OCI-LY3 (cell line): ENCODE results near the gene DOCK9.

Source experiments
- EZH2phosphoT487 ChIP-seq: fragments of 200-600 bp; shearing (Covaris generic); IDR thresholded peaks from 2 replicates; pipeline ENCODE4 v1.6.1; 2018; ENCODE audit warnings: antibody characterized with exemption, mixed run types, low read depth
- TF ChIP-seq, protein P1 (sequence below): fragments of 200-600, 300-600 bp; sonication (generic); IDR thresholded peaks from 2 replicates; pipeline ENCODE4 v1.5.1; 2014; ENCODE audit warnings: antibody characterized with exemption, low read length, low read depth

DNA sequence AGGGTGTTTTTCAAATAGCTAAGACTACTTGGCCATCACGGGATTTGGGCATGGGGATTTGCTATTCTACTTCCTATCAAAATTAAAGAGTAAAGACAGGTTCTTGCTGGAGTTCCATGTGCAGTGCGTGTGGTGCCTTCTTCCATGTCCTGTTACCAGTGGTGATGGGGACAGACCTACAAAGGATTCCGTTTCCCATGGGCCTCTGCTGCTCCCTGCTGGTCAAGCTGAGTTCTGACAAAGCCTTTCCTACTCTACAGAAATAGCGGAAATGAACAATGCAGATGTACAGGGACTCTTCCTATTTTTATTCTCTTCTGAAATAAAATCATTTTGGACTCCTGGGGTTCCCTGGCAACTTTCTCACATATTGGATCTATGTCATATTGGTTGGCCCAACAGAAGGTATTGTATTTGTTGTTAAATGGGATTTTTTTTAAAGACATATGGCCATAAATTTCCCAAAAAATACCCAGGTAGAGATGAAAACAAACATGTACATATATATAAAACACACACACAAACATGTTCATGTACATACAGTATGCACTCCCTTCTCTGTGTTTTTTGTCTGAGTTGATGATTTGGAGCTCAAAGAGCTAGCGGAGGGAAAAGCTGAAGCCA lies 134.9 kb downstream of the DOCK9 start:
- TF ChIP-seq, protein P1, sequence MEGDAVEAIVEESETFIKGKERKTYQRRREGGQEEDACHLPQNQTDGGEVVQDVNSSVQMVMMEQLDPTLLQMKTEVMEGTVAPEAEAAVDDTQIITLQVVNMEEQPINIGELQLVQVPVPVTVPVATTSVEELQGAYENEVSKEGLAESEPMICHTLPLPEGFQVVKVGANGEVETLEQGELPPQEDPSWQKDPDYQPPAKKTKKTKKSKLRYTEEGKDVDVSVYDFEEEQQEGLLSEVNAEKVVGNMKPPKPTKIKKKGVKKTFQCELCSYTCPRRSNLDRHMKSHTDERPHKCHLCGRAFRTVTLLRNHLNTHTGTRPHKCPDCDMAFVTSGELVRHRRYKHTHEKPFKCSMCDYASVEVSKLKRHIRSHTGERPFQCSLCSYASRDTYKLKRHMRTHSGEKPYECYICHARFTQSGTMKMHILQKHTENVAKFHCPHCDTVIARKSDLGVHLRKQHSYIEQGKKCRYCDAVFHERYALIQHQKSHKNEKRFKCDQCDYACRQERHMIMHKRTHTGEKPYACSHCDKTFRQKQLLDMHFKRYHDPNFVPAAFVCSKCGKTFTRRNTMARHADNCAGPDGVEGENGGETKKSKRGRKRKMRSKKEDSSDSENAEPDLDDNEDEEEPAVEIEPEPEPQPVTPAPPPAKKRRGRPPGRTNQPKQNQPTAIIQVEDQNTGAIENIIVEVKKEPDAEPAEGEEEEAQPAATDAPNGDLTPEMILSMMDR = peak; percentile 95
- no peak for TF ChIP-seq EZH2phosphoT487
